Measurements from ENCODE around the gene PRSS27. TPM values are rescaled to one million over a fixed set of nuclear protein-coding genes. Genes with fewer than 3 reads are reported as not detected.

The PRSS27 gene
- total and polyA plus RNA-seq, 2 donors (not counting 3 experiments of a cell fraction or from before 2014, with no cell fraction given), result 0.33 to 0.53 TPM

- no peaks in the 10 kb centered on the region for H3K4me1 ChIP-seq (ENCODE audit: control insufficient read depth, extremely low read depth, insufficient read depth, low read length)
- peaks cover 5 to 56% of the 10 kb centered on the region in 2 experiments for H3K36me3 ChIP-seq (ENCODE audit: control insufficient read depth in 2 of 2, extremely low read depth in 1 of 2, insufficient read depth in 2 of 2, low read length in 2 of 2)
These were observed 18.1 kb downstream of the PRSS27 start for GRCh38 chr16:2701713-2702437.

GRCh38 chr16:2701272-2701671 is 18.8 kb downstream of the PRSS27 start:
- no peaks in the 10 kb centered on the region for H3K79me2 ChIP-seq (ENCODE audit: control insufficient read depth, insufficient read depth, low read length)
- no peak overlapping the region for H3K27ac ChIP-seq (ENCODE audit: insufficient read depth, low read depth, low read length)
- no peaks in the 10 kb centered on the region for H3K4me1 ChIP-seq (ENCODE audit: control insufficient read depth, extremely low read depth, insufficient read depth, low read length)
- no peak for DNase-seq (ENCODE audit: low read depth, low spot score)
- H3K27me3 ChIP-seq (ENCODE audit: control insufficient read depth in 2 of 2, insufficient read depth in 2 of 2, low read length in 2 of 2), result no peaks in the 10 kb centered on the region
- peaks cover 5 to 57% of the 10 kb centered on the region in 2 experiments for H3K36me3 ChIP-seq (ENCODE audit: control insufficient read depth in 2 of 2, extremely low read depth in 1 of 2, insufficient read depth in 2 of 2, low read length in 2 of 2)
- no peaks in the 10 kb centered on the region for H3K9me1 ChIP-seq (replicated peaks; ENCODE audit: control insufficient read depth, extremely low read depth, insufficient read depth, low read length)
- no peaks in the 10 kb centered on the region for H3K9me3 ChIP-seq (replicated peaks; ENCODE audit: control insufficient read depth, insufficient read depth, low read length)
- H2AFZ ChIP-seq (ENCODE audit: low read depth, low read length), result no peak overlapping the region
- no TSS peak for BruUV-seq (replicated peaks)
- ChIA-PET POLR2A (no interaction called here), CTCF (no interaction called here)
- H3K4me2 ChIP-seq (ENCODE audit: insufficient read depth, low read length), result no peak overlapping the region
- no peak overlapping the region for H3K9ac ChIP-seq (replicated peaks; ENCODE audit: extremely low read depth, insufficient read depth, low read length)
- no peaks in the 10 kb centered on the region for H4K20me1 ChIP-seq (replicated peaks; ENCODE audit: control insufficient read depth, extremely low read depth, insufficient read depth, low read length)
- no peak for FAIRE-seq
- dilution Hi-C loops (cut with MboI; ENCODE audit: extremely low pct_ligation_motif_present, low sequenced_read_pairs) (no loop called here), intact Hi-C loops (cut with micrococcal nuclease) (no loop called here)
- no peak overlapping the region for H3K4me3 ChIP-seq (replicated peaks in 1 of 3; ENCODE audit: insufficient read depth in 1 of 3, low read depth in 1 of 3, low read length in 3 of 3)
- TF ChIP-seq EZH2 (IDR thresholded peaks at IDR 0.05; ENCODE audit: borderline replicate concordance, low read depth, low read length, severe bottlenecking) (no peak), MYC (IDR thresholded peaks at IDR 0.05; ENCODE audit: low read depth, low read length) (no peak), MAX (IDR thresholded peaks at IDR 0.05; ENCODE audit: insufficient read depth, insufficient read length) (no peak), CTCF (IDR thresholded peaks at IDR 0.05; ENCODE audit: extremely low read depth in 1 of 2, insufficient read depth in 1 of 2, low read depth in 1 of 2, low read length in 2 of 2) (no peak), FOS (IDR thresholded peaks at IDR 0.05; ENCODE audit: borderline replicate concordance, insufficient read depth, low read length) (no peak), POLR2A (IDR thresholded peaks at IDR 0.05; ENCODE audit: low read depth, low read length) (no peak), GATA2 (IDR thresholded peaks at IDR 0.05; ENCODE audit: insufficient read depth, insufficient read length, low read depth, low read length) (no peak)

More at GRCh38 chr16:2701713-2702437, 18.1 kb downstream of the PRSS27 start:
- POLR2A ChIA-PET, result no interaction called here
- dilution Hi-C loops (cut with MboI; ENCODE audit: extremely low pct_ligation_motif_present, low sequenced_read_pairs), result no loop called here
- Histone ChIP-seq H3K27me3 (ENCODE audit: control insufficient read depth in 2 of 2, insufficient read depth in 2 of 2, low read length in 2 of 2) (no peaks in the 10 kb centered on the region), H3K9me1 (replicated peaks; ENCODE audit: control insufficient read depth, extremely low read depth, insufficient read depth, low read length) (no peaks in the 10 kb centered on the region), H2AFZ (ENCODE audit: low read depth, low read length) (no peak overlapping the region), H3K79me2 (ENCODE audit: control insufficient read depth, insufficient read depth, low read length) (no peaks in the 10 kb centered on the region), H3K27ac (ENCODE audit: insufficient read depth, low read depth, low read length) (no peak overlapping the region), H3K9ac (replicated peaks; ENCODE audit: extremely low read depth, insufficient read depth, low read length) (no peak overlapping the region), H3K4me2 (ENCODE audit: insufficient read depth, low read length) (no peak overlapping the region), H3K9me3 (replicated peaks; ENCODE audit: control insufficient read depth, insufficient read depth, low read length) (no peaks in the 10 kb centered on the region), H4K20me1 (replicated peaks; ENCODE audit: control insufficient read depth, extremely low read depth, insufficient read depth, low read length) (no peaks in the 10 kb centered on the region), H3K4me3 (replicated peaks in 1 of 3; ENCODE audit: insufficient read depth in 1 of 3, low read depth in 1 of 3, low read length in 3 of 3) (no peak overlapping the region)
- no peak for DNase-seq (ENCODE audit: low read depth, low spot score)
- CTCF ChIA-PET, result no interaction called here
- intact Hi-C loops (cut with micrococcal nuclease), result no loop called here
- TF ChIP-seq GATA2 (IDR thresholded peaks at IDR 0.05; ENCODE audit: insufficient read depth, insufficient read length, low read depth, low read length), result no peak
- no peak for TF ChIP-seq EZH2 (IDR thresholded peaks at IDR 0.05; ENCODE audit: borderline replicate concordance, low read depth, low read length, severe bottlenecking)
- no peak for TF ChIP-seq POLR2A (IDR thresholded peaks at IDR 0.05; ENCODE audit: low read depth, low read length)
- no TSS peak for BruUV-seq (replicated peaks)
- no peak for FAIRE-seq

All from endothelial cell of umbilical vein (primary cell).